DND-41 (cell line): ENCODE data around the gene B4GAT1.

Experiments
- ATAC-seq: fragments of 200-7000 bp; cut with Tn5 transposase; 3 replicates; pipeline ENCODE4 v1.9.1; 2021; ENCODE audit warnings: low read depth; ENCODE audit not compliant: insufficient read depth
- DNase-seq: peaks from one replicate; pipeline ENCODE4 v3.0.0-alpha.2; 2020
- H2AFZ ChIP-seq: 2 replicates; pipeline ENCODE4 v1.6.0; 2012; ENCODE audit warnings: low read depth, low read length
- H3K27ac ChIP-seq: 2 replicates; pipeline ENCODE4 v1.5.1; 2012; ENCODE audit warnings: low read length, inconsistent platforms
- H3K27me3 ChIP-seq: fragments of 200-600 bp; sonication (generic); 2 replicates; pipeline ENCODE4 v1.6.0; 2012; ENCODE audit warnings: low read length, mild to moderate bottlenecking, inconsistent platforms; ENCODE audit not compliant: insufficient read depth, poor library complexity
- H3K36me3 ChIP-seq: 2 replicates; pipeline ENCODE4 v1.5.1; 2012; ENCODE audit warnings: low read length, inconsistent platforms; ENCODE audit not compliant: insufficient read depth
- H3K4me1 ChIP-seq: 2 replicates; pipeline ENCODE4 v1.5.1; 2012; ENCODE audit warnings: mild to moderate bottlenecking, low read length; ENCODE audit not compliant: insufficient read depth
- H3K4me2 ChIP-seq: 2 replicates; pipeline ENCODE4 v1.6.0; 2012; ENCODE audit warnings: mild to moderate bottlenecking, moderate library complexity, low read length, inconsistent platforms; ENCODE audit not compliant: insufficient read depth
- H3K4me3 ChIP-seq, 2 experiments: fragments of 200-600 bp in 1 of 2; shearing (Covaris generic) in 1 of 2; 2 replicates each; pipeline ENCODE4 v1.5.1; 2012 to 2016; ENCODE audit warnings: inconsistent platforms in 2 of 2, low read length in 2 of 2, mild to moderate bottlenecking in 2 of 2, low read depth in 1 of 2, moderate library complexity in 1 of 2
- H3K79me2 ChIP-seq: 2 replicates; pipeline ENCODE4 v1.6.0; 2012; ENCODE audit warnings: low read length, inconsistent platforms; ENCODE audit not compliant: insufficient read depth
- H3K9ac ChIP-seq: 2 replicates; pipeline ENCODE4 v1.6.0; 2012; ENCODE audit warnings: low read depth, mild to moderate bottlenecking, inconsistent platforms, low read length, moderate library complexity
- H3K9me3 ChIP-seq: 2 replicates; pipeline ENCODE4 v1.5.1; 2012; ENCODE audit warnings: low read length, moderate library complexity, mild to moderate bottlenecking, inconsistent platforms; ENCODE audit not compliant: insufficient read depth, severe bottlenecking
- H4K20me1 ChIP-seq: 2 replicates; pipeline ENCODE4 v1.6.0; 2012; ENCODE audit warnings: low read length; ENCODE audit not compliant: insufficient read depth
- CTCF ChIP-seq: IDR thresholded peaks from 2 replicates; pipeline ENCODE4 v1.5.1; 2012; ENCODE audit warnings: borderline replicate concordance, low read length, moderate library complexity, mild to moderate bottlenecking; ENCODE audit not compliant: poor library complexity, severe bottlenecking; ENCODE audit errors: extremely low read depth
- EZH2 ChIP-seq: IDR thresholded peaks from 3 replicates; pipeline ENCODE4 v1.6.1; 2012; ENCODE audit warnings: borderline replicate concordance, low read depth, mild to moderate bottlenecking, moderate library complexity, low read length, inconsistent platforms; ENCODE audit not compliant: severe bottlenecking

Gene B4GAT1

GRCh38 chr11:66346476-66347424 lies 679 bp downstream of the B4GAT1 start:
- Histone ChIP-seq H3K9ac (peak overlapping the region; percentile 82), H3K27me3 (no peaks in the 10 kb centered on the region), H3K27ac (peak overlapping the region; percentile 70), H3K36me3 (peaks cover 12% of the 10 kb centered on the region), H3K79me2 (peaks cover 53% of the 10 kb centered on the region), H4K20me1 (peaks cover 4% of the 10 kb centered on the region; the same call in 1 of the 2 replicates), H3K4me2 (peak overlapping the region; percentile 78), H3K9me3 (no peaks in the 10 kb centered on the region), H2AFZ (peak overlapping the region; percentile 69), H3K4me1 (peaks cover 56% of the 10 kb centered on the region), H3K4me3 (peak overlapping the region; percentile 27 to 92; a peak in 3 of 4 replicates)
- no peak for TF ChIP-seq EZH2
- TF ChIP-seq CTCF, result no peak
- ATAC-seq, result no peak
- no peak for DNase-seq

DNA sequence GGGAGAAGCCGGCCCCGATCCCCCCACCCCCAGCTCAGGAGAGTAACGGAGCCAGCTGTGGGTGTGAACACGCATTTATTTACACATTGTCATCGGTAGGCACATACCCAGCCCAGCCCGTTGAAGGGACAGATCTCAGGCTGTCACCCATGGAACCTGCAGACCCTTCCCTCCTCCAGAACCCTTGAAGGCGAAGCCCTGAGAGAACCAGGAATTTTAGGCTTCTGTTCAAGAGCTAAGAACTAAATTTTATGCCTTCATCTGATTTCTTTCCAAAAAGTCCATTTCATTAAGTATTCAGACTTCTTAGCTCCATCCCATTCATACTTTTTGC lies 2.1 kb downstream of the B4GAT1 start:
- Histone ChIP-seq H3K9ac (peak overlapping the region; percentile 82), H3K27ac (peak overlapping the region; percentile 84), H3K27me3 (no peaks in the 10 kb centered on the region), H3K4me3 (peak overlapping the region; percentile 82 to 92), H3K4me1 (peaks cover 56% of the 10 kb centered on the region), H2AFZ (peak overlapping the region; percentile 85), H3K79me2 (peaks cover 53% of the 10 kb centered on the region), H3K9me3 (no peaks in the 10 kb centered on the region), H3K4me2 (peak overlapping the region; percentile 78), H3K36me3 (peaks cover 27% of the 10 kb centered on the region), H4K20me1 (peaks cover 4% of the 10 kb centered on the region)
- no peak for DNase-seq
- TF ChIP-seq EZH2 (no peak), CTCF (no peak)
- ATAC-seq, result peak; percentile 37

DNA sequence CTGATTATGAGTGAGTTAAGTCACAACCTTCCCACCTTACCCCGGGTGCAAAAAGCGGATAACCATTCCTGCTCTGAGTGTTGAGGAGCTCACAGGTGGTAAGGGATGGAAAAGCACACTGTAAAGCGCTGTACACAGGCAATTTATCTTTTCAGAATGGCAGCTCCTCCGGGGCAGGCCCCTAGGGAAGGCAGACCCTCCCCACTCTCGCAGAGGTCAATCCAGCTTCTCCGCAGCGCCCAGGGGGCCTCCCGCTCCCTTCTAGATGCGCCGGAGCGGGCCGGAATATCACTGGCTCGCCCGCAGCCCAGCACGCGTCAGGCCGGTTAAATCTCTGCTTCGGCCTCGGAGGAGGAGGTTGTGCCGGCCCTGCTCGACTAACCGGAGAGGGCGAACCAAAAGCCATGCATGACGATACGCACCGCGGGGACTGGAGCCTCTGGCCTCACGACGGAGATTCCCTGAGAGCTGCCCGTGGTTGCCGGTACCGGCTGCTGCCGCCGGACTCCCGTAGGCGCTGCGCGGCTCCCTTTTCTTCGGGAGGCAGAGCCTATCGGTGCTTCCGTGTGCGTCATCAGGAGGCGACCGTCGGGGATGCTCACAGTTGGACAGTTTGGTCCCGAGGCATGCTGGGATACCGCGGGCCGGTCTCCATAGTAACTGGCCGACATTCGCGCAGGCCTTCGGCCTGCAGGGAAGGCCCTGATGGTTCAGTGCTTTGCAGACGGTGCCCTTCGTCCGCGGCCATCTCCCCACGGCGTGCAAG lies 2.7 kb downstream of the B4GAT1 start, which contains the start of gene BRMS1:
BRMS1 (minus strand) TSS at position 555 of the 766 bp plus-strand sequence. CDS start 2,870 bp downstream, outside the sequence.
- ATAC-seq (peak; percentile 81), DNase-seq (peak; percentile 95)
- Histone ChIP-seq H2AFZ (peak within 1 kb of the TSS; percentile 85), H3K27me3 (no peaks in the 10 kb centered on the region), H3K27ac (peak within 1 kb of the TSS; percentile 84), H3K9ac (peak within 1 kb of the TSS; percentile 82), H3K4me3 (peak within 1 kb of the TSS; percentile 82 to 92), H3K4me1 (peaks cover 56% of the 10 kb centered on the region), H3K36me3 (peaks cover 32% of the 10 kb centered on the region), H4K20me1 (peaks cover 4% of the 10 kb centered on the region), H3K4me2 (peak within 1 kb of the TSS; percentile 78), H3K9me3 (no peaks in the 10 kb centered on the region), H3K79me2 (peaks cover 53% of the 10 kb centered on the region)
- TF ChIP-seq EZH2, result no peak
- peak; percentile 34 for TF ChIP-seq CTCF
